HG03097 (cell line): ENCODE results near the gene TLK1.
"Not testable (repeated sequence)": the region's sequence is repeated elsewhere in the genome, so short reads cannot be mapped to it uniquely, and the experiment has no call there.

Source experiments
- ATAC-seq: cut with Tn5 transposase; IDR thresholded peaks from one replicate; pipeline ENCODE4 v1.9.1; 2021; ENCODE audit not compliant: unreplicated experiment, low FRiP score

TLK1 gene

GRCh38 chr2:171146633-171147032 lies 14.1 kb downstream of the TLK1 start:
- no peak for ATAC-seq

DNA sequence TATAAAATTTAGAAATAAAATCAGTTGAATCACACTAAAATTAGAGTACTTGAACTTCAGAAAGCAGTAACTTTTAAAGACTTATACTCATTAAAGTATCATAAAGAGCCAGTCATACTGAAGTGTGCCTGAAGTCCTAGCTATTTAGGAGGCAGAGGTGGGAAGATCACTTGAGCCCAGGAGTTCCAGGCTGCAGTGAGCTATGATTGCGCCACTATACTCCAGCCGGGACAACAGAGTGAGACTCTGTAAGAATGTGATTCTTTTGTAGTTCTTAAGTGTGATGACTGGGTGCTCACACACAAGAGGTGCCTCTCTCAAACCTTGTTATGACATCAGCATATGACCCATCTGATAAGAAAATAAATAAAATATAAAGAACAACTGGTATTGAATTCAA lies 14.6 kb downstream of the TLK1 start:
- no peak for ATAC-seq

GRCh38 chr2:171143670-171144062 lies 17.0 kb downstream of the TLK1 start:
- ATAC-seq: no peak

DNA sequence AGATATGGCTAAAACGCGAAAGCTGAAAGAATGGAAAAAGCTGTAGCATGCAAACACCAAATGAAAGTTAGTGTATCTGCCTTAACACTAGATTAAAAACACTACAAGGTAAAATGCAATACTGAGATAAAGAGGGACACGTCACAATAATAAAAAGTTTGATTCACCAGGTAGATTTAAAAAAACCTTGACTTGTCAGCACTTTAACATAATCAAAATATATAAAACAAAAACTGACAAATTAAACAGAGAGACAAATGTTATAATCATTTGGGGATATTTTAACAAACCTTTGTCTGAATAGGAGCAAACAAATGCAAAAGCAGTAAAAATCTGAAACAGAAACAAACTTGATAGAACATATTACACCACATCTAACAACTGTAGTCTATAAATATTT lies 18.3 kb downstream of the TLK1 start:
- no peak for ATAC-seq

GRCh38 chr2:171141320-171141719 lies 19.4 kb downstream of the TLK1 start:
- no peak for ATAC-seq

DNA sequence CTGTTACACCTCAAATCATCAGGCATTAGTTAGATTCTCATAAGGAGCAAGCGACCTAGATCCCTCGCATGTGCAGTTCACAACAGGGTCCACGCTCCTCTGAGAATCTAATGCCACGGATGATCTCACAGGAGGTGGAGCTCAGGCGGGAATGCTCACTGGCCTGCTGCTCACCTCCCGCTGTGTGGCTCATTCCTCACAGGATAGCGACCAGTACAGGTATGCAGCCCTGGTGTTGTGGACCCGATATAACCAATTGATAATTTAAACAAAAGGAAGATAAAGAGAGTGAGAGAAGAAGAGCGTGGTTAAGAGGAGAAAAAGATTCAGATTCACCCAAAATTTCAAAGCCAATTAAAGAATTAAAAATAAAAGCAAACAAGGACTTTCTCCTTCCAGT lies 20.8 kb downstream of the TLK1 start:
- no peak for ATAC-seq

DNA sequence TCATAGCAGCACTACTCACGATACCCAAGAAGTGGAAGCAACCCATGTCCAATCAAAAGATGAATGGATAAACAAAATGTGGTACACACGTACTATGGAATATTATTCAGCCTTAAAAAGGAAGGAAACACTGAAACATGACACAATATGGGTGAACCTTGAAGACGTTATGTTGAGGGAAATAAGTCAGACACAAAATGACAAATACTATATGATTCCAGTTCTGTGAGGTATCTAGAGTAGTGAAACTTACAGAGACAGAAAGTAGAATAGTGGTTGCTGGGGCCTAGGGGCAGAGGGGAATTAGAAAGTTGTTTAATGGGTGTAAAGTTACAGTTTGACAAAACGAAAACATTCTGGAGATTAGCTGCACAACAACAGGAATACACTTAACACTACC lies 24.7 kb downstream of the TLK1 start:
- peak; percentile 64 for ATAC-seq

DNA sequence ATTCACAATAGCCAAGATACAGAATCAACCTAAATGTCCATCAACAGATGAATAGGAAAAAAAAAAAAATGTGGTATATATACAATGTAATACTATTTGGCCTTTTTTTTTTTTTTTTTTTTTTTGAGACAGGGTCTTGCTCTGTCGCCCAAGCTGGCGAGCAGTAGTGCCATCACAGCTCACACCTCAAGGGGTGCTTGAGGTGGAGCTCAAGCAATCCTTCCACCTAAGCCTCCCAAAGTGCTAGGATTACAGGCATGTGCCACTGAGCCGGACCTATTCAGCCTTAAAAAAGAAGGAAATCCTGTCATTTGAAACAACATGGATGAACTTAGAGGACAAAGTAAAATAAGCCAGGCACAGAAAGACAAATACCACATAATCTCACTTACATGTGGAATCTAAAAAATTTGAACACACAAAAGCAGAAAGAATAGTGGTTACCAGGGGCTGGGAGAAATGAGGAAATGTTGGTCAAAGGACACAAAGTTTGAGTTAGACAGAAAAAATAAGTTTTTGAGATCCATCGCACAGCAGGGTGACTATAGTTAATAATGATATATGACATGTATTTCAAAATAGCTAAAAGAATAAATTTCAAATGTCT lies 26.0 kb downstream of the TLK1 start:
- ATAC-seq: no peak

DNA sequence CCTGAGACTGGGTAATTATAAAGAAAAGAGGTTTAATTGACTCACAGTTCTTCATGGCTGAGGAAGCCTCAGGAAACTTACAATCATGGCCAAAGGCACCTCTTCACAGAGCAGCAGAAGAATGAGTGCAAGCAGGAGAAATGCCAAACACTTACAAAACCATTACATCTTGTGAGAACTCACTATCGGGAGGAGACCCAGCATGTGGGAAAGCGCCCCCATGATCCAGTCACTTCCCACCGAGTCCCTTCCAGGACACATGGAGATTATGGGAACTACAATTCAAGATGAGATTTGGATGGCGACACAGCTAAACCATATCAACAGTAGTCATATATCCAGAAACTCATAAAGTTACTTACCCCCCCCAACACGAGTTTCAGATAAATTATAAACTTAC lies 28.6 kb downstream of the TLK1 start:
- ATAC-seq: no peak

DNA sequence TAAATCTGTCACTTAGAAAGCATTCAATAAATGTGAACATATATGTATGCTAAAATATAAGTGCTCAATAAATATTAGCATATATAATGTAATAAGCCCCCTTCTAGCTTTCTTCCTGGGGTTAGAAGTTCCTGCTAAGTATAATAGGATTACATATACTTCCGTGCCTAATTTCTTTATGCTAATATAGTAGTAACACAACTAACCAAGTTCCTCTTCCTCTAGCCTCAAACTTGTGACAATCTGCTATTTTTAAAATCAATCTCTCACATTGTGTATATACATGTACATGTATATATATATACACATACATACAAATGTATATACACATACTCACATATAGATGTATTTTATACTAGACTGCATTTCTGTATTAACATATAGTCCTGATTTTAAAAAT lies 32.2 kb downstream of the TLK1 start:
- ATAC-seq: no peak

DNA sequence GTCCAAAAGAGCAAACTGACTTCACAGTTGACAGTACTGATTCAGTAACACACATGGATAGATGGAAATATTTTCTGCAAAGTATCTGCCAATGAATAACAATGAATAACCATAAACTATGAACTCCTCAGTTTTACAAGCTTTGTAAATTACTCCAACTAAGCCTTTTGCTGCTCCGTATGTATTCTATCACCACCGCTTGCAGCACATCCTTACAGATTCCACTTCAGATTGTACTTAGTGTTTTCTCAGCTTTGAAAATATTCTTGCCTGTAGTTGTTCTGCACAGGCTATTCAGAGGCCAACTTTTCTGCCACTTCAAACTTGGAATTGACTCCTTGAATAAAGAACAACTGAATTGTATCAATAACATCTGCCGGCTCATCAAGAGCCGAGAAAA lies 36.2 kb downstream of the TLK1 start:
- no peak for ATAC-seq

GRCh38 chr2:171109571-171109970 lies 51.1 kb downstream of the TLK1 start:
- ATAC-seq: no peak

- ATAC-seq: no peak
These were observed 51.7 kb downstream of the TLK1 start for GRCh38 chr2:171109020-171109419.

DNA sequence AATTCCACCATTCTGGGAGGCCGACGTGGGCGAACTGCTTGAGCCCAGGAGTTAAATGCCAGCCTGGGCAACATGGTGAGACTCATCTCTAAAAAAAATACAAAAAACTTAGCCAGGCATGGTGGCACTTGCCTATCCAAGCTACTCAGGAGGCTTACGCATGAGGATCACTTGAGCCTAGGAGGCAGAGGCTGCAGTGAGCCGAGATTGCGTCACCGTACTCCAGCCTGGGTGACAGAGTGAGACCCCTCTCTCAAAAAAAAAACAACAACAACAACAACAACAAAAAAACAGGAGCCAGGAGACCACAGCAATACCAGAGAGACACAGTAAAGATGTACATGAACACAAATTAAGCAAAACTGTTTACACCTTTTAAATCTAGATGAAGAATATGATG lies 52.9 kb downstream of the TLK1 start:
- no peak for ATAC-seq

DNA sequence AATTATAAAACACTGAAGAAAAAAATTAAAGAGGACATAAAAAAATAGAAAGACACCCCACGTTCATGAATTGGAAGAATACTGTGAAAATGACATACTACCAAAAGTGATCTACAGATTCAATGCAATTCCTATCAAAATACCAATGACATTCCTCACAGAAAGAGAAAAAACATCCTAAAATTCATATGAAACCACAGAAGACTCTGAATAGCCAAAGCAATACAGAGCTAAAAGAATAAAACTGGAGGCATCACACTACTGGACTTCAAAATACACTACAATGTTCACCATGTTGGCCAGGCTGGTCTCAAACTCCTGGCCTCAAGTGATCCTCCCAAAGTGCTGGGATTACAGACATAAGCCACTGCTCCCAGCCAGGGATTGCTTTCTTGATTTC lies 56.3 kb downstream of the TLK1 start:
- ATAC-seq: no peak

- no peak for ATAC-seq
These were observed 57.9 kb downstream of the TLK1 start for GRCh38 chr2:171102802-171103201.

DNA sequence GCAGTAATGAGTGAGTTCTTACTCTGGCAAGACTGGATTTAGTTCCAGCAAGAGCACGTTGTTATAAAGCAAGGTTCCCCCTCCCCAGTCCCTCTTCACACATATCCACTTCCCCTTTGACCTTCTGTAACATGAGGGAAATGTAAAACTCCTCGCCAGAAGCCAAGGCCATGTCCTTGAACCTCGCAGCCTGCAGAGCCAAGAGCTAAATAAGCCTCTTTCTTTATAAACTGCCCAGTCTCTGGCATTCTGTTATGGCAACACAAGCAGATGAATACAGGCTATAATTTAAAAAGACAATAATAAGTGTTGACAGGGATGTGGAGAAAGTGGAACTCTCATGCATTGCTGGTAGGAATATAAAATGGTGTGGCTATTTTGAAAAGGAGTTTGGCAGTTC lies 60.3 kb downstream of the TLK1 start:
- no peak for ATAC-seq

DNA sequence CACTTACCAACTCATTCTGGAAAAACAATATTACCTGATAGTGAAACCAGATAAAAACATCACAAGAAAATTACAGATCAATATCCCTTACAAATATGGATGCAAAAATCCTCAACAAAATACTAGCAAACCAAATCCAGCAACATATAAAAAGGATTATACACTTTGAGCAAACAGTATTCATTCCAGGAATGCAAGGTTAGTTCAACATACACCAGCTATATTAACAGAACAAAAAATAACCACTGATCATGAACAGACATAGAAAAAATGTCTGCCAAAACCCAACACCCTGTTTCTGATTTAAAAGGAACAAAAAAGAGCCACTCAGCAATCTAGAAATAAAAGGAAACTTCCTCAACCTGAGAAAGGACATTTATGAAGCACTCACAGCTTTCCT lies 62.1 kb downstream of the TLK1 start:
- ATAC-seq: no peak

GRCh38 chr2:171095014-171095582 lies 65.6 kb downstream of the TLK1 start:
- no peak for ATAC-seq

DNA sequence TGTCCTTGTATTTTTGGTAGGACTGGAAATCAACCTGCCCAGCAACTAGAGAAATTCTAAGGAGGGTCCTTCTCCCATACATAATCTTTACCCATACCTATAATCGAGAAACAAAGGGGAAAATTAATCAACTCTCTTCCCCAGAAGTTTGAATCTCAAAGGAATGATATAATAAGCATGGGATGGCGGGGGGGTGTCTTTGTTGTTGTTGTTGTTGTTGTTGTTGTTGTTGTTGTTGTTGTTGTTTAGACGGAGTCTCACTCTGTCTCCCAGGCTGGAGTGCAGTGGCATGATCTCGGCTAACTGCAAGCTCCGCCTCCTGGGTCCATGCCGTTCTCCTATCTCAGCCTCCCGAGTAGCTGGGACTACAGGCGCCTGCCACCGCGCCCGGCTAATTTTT lies 69.2 kb downstream of the TLK1 start:
- ATAC-seq: not testable (repeated sequence)

- ATAC-seq: no peak
These were observed 71.2 kb downstream of the TLK1 start for GRCh38 chr2:171089489-171089888.

GRCh38 chr2:171088057-171088834 lies 72.4 kb downstream of the TLK1 start:
- ATAC-seq: no peak
